Measurements from ENCODE around the gene GRM8.

- TF ChIP-seq REST (IDR thresholded peaks at IDR 0.05; ENCODE audit: insufficient read depth in 1 of 2, low read depth in 2 of 2, low read length in 2 of 2) (no peak), POLR2AphosphoS5 (IDR thresholded peaks at IDR 0.05; ENCODE audit: low read depth, low read length) (no peak)
Measured at GRCh38 chr7:126728967-126729366, 523.8 kb downstream of the GRM8 start.

Data from PFSK-1 (cell line).